ENCODE data around the gene CAPZA2.

- TF ChIP-seq CTCF (conservative IDR thresholded peaks at IDR 0.05; ENCODE audit: low read depth in 2 of 2) = no peak
- no peak for TF ChIP-seq EZH2 (IDR thresholded peaks at IDR 0.05; ENCODE audit: low read depth, unreplicated experiment)
- no peak for TF ChIP-seq CREB1 (CRISPR knock-in tag; IDR thresholded peaks at IDR 0.05; ENCODE audit: low read depth)
- TF ChIP-seq POLR2AphosphoS5 (IDR thresholded peaks at IDR 0.05; ENCODE audit: low read depth) = no peak
- no peak for TF ChIP-seq ZNF114 (CRISPR knock-in tag; IDR thresholded peaks at IDR 0.05)
- TF ChIP-seq ETS1 (IDR thresholded peaks at IDR 0.05) = no peak
- TF ChIP-seq REST (IDR thresholded peaks at IDR 0.05; ENCODE audit: unreplicated experiment) = no peak
- no peak for TF ChIP-seq JUNB (IDR thresholded peaks at IDR 0.05; ENCODE audit: unreplicated experiment)
Measured at GRCh38 chr7:116968631-116969030, 106.2 kb downstream of the CAPZA2 start.

Data from GM23338 (cell line).